HS-27A (cell line): ENCODE data around the gene PTPN3.

ENCODE experiments used
- DNase-seq: peaks from one replicate; pipeline ENCODE4 v3.0.0-alpha.2; 2012; ENCODE audit warnings: low read depth, missing footprints

Gene PTPN3

GRCh38 chr9:109451311-109452025 is 46.6 kb downstream of the PTPN3 start:
- DNase-seq, result no peak

DNA sequence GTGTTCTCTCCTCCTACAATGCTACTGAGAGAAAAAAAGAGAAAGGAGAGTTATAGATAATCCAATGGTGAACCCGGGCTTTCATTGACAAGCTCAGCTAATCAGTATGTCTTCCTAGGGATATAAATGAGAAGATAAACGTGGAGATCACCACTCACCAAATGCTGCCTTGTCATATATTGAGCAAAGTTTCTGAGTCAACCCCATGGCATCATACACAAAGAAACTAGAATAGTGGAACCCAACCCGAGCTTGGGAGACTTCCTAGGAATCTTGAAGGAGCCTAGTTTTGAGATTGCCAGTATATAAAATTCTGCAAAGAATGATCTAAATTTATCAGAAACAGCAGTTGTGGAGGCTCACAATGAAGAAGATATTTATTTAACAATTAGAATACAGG is 47.8 kb downstream of the PTPN3 start:
- no peak for DNase-seq

- DNase-seq, result no peak
Measured at GRCh38 chr9:109449036-109449798, 48.9 kb downstream of the PTPN3 start.

DNA sequence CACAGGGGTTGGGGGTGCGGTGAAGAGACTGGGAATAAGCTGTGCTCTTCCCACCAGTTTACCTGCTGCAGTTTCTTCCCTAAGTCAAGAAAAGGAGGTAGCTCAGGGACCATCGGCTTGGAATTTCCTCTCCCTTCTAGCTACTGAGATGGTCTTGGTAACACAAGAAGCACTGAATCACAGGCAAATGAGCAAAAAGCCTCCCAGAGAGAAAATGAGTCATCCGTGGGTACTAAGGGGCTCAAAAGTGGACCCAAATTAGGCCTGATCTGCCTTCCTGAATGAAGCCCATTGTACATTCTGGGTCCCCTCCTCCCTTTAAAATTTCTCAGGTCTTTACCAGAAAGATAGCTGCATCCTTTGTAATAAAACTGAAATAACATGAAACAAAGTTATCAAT is 49.9 kb downstream of the PTPN3 start:
- DNase-seq, result no peak

- DNase-seq, result no peak
Measured at GRCh38 chr9:109447329-109448076, 50.6 kb downstream of the PTPN3 start.

DNA sequence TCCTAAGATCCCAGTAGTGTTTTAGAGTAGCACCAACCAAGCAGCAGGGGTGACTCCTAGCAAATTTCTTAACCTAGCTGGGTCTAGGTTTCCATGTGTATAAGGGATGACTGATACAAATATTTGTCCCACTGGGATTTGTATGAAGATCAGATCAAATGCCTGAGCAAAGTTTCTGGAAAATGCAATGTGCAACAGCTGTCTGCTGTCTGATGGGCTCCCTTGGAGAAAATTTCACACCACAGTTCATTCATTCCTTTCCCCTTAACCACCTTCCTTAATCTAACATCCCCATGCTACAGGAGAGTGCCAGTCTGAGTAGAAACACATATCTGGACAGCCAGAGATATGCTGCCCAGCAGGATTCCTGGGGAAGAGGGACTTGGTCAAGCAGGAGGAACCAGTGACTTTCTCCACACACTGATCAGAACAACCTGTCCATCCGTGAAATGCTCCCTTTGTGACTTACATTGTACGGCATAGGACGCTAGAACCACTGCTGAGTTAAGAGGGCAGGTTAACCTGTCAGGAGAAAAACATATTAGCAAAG is 53.3 kb downstream of the PTPN3 start:
- no peak for DNase-seq

DNA sequence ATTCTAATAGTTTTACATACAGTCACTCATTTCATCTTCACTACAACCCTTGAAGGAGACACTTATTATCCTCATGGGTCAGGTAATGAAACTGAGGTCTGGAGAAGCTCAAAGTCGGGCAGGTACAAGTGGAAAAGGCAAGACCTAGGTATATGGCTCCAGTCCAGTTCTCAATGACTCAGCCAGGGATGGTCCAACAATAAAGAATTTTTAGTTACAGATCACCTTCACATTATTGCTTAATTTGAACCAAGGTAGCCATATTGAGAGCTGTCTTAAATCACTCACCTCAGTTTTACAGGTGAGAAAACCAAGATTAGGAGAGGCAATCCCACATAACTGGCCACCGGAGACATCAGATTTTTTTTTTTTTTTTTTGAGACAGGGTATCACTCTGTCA is 55.4 kb downstream of the PTPN3 start:
- no peak for DNase-seq

- no peak for DNase-seq
Measured at GRCh38 chr9:109441296-109441695, 56.8 kb downstream of the PTPN3 start.

GRCh38 chr9:109440797-109441287 is 57.3 kb downstream of the PTPN3 start:
- DNase-seq, result peak; percentile 43

- DNase-seq, result no peak
Measured at GRCh38 chr9:109440117-109440515, 58.0 kb downstream of the PTPN3 start.

- DNase-seq, result no peak
Measured at GRCh38 chr9:109439378-109440116, 58.6 kb downstream of the PTPN3 start.

DNA sequence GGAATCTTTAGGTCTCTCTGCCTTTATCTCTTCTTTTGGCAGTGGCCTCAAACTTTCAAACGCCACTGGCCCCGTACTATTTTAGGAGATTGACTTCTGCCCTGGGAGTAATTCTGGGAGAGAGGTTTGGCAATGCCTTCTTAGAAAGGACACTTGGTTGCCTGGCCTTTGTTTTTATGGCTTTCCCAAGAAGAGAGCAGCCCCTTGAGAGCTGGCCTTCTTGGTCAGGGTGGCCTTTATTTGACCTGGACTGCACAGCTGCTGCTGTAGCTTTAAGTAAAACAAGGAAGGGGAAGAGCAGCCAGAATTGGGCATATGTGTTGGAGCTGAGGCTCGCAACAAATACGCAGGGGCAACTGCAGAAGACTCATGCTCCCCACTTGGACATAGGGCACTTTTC is 60.8 kb downstream of the PTPN3 start:
- no peak for DNase-seq

GRCh38 chr9:109436071-109436470 is 62.0 kb downstream of the PTPN3 start:
- no peak for DNase-seq

- no peak for DNase-seq
Measured at GRCh38 chr9:109433476-109433875, 64.6 kb downstream of the PTPN3 start.

DNA sequence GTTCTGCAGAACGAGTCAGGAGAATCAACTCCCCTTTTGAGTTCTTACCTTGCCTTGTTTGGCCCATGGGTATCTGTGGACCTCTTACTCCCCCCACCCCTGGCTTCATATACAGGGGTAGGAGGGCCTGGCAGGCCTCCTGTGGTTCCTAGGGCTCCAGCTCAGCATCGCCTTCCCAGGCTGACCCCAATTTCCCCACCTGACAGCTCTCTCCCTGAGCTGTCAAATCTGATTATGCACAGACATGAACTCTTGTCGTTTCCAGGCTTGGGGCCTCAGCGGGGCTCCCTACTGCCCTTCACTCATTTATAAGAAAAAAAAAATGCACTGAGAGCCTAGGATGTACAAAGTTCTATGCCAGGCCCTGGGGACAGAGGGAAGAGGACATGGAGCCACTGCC is 67.9 kb downstream of the PTPN3 start:
- no peak for DNase-seq

GRCh38 chr9:109428854-109429253 is 69.3 kb downstream of the PTPN3 start:
- DNase-seq, result no peak

DNA sequence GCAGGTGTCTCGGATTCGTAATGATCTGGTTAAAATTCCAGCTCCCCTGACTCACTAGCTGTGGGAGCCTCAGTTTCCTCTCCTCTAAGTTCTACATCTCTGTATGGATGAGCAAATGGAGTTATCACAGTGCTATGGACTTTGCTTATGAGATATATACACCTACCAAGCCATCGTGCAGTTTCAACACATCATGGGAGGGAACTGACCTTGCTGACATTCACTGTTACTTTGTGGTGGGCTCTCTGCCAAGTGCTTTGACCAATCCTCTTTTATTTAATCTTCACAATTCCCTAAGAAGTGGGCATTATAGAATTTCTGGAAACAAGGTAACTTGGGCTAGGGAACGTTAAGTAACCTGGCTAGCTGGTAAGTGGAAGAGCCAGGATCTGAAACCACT is 70.2 kb downstream of the PTPN3 start:
- no peak for DNase-seq

DNA sequence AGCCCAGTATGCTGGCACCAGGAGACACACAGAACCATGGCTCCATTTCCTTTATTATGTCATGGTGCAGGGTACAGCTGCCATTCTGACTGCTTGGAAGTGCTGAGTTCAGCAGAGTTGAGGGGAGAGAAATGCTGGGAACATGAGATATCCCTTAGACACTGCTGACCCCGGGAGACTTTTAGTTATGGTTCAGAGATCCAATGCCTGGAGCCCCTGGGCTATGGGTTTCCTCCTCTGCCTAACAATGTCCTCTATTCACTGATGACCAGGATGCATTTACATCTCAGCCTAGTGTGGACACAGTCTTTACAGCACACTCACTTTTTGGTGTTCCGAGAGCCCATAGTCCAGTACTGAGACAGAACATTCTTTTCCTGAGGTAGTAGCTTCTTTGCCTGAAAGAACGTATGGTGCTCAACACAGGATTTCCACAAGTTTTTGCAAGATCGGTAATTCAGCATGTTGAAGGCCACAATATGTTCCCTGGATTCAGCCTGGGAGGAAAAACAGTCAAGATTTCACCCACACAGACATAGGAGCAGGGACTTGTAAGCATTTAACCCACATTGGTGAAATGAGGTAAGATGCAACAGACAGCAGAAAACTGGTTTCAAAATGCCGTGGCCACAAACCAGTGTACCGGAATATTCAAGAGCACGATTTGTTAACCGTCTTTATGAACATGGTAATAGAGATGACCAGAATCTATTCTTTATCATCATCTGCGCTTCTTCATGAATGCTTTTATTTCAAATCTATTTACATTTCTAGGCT is 71.3 kb downstream of the PTPN3 start:
- no peak for DNase-seq

- DNase-seq, result no peak
Measured at GRCh38 chr9:109424618-109425017, 73.5 kb downstream of the PTPN3 start.

DNA sequence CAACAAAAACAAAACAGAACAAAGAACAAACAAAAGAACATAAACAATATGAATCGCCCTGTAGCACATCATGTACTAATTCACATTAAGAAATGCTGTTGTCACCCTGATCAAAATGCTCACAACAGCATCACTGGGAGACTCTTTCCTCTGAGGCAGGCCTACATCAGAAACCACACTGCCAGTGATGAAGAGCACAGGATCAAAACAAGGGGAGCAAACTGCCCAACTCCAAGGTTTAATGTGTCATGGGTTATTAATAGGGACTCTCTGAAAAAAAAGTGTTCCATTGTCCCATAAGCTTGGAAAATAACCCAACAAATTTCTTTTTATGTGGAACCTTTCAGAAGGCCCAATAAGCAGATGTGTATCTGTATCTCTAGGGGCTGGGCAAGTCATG is 74.2 kb downstream of the PTPN3 start:
- DNase-seq, result no peak

DNA sequence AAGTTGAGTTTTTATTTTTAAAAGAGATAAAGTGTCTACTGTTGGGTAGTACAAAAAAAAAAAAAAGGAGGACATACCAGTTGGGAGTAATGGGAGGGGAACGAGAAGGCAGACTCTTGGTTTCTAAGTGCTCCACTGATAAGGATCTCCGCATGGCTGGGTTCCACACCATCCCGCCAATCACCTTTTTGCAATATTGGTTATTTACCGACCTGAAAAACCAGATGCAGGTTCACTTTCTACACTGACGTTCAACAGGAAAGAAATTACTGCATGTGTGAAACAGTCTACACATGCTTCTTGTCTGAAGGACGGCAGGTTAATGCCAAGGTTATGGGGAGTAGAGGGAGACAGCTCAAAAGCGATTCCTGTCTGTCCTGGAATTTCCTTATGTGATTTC is 75.5 kb downstream of the PTPN3 start:
- DNase-seq, result no peak
